Adrenal gland (tissue), 12 donors: ENCODE data around the gene HS3ST5. TPM values are rescaled to one million over a fixed set of nuclear protein-coding genes. Genes with fewer than 3 reads are reported as not detected.
A peak's percentile ranks its signal among the peaks of the same experiment; 100 is the strongest.
"Not testable (repeated sequence)": the region's sequence is repeated elsewhere in the genome, so short reads cannot be mapped to it uniquely, and the experiment has no call there.

ENCODE experiments used
- DNase-seq, 7 donors: peaks; one replicate each; pipeline ENCODE4 v3.0.0-alpha.2; 2019 to 2020
- H3K27ac ChIP-seq, 5 donors: fragments of 200-600 bp; sonication (generic) in 4 of 5; 1 replicate in 3 of 5; 2 replicates in 2 of 5; pipeline versions ENCODE4 v1.5.1 to v1.8.0; 2016 to 2020; ENCODE audit warnings: mild to moderate bottlenecking in 1 of 5
- H3K27me3 ChIP-seq: fragments of 200-600 bp; 2 replicates; pipeline ENCODE4 v1.8.0; 2021
- H3K36me3 ChIP-seq, 2 donors: fragments of 200-600 bp; replicated peaks in 1 of 2; 1 replicate in 1 of 2; 2 replicates in 1 of 2; pipeline versions ENCODE4 v1.5.1 to v1.8.0; 2018 to 2022
- H3K4me1 ChIP-seq, 2 donors: fragments of 200-600 bp; replicated peaks in 1 of 2; 1 replicate in 1 of 2; 2 replicates in 1 of 2; pipeline versions ENCODE4 v1.5.1 to v1.8.0; 2018 to 2021
- H3K4me3 ChIP-seq, 4 donors: fragments of 200-600 bp; sonication (generic) in 3 of 4; one replicate each; pipeline ENCODE4 v1.5.1; 2016 to 2018
- H3K9me3 ChIP-seq, 3 donors: fragments of 200-600 bp; sonication (generic) in 1 of 3; replicated peaks in 1 of 3; 1 replicate in 2 of 3; 2 replicates in 1 of 3; pipeline versions ENCODE4 v1.5.1 to v1.8.0; 2016 to 2021
- CTCF ChIP-seq, 6 experiments: fragments of 450-650 bp in 4 of 6; fragments of 200-600 bp in 2 of 6; sonication (generic) in 1 of 6; IDR thresholded peaks; 1 replicate in 5 of 6; 2 replicates in 1 of 6; pipeline versions ENCODE4 v1.5.1 to v1.8.0; 2016 to 2021; ENCODE audit warnings: antibody characterized with exemption in 6 of 6, mild to moderate bottlenecking in 2 of 6, moderate library complexity in 1 of 6
- POLR2A ChIP-seq, 2 donors: fragments of 450-650 bp; IDR thresholded peaks; one replicate each; pipeline ENCODE4 v1.6.1; 2017; ENCODE audit warnings: antibody characterized with exemption in 2 of 2, mild to moderate bottlenecking in 2 of 2, moderate library complexity in 1 of 2
- WGBS, 4 donors: extraction: QIAGEN DNeasy Blood & Tissue Kit in 2 of 4; methylation state at CpG; one replicate each; pipeline versions ENCODE4 v1.1.5 to v1.1.7; 2013 to 2017; 5-methylcytosine and 5-hydroxymethylcytosine counted together
- intact Hi-C, 2 donors: fragments of 100-400 bp; cut with DNase I; formaldehyde crosslinking; loops; one replicate each; pipeline versions ENCODE4 v1.14.1 to v1.15.0; 2022 to 2023
- polyA plus RNA-seq, 3 donors: library from polyadenylated mRNA; stranded (reverse); fragments of 200-250 nt in 2 of 3; fragments of 350-450 nt in 1 of 3; fragmentation: Illumina TruSeq in 1 of 3; extraction: RNeasy Lipid Tissue Mini Kit (QIAGEN cat#74804) in 1 of 3; gene quantifications; one replicate each; pipeline ENCODE4 v1.2.3, GENCODE V29; 2013 to 2014
- total RNA-seq, 9 donors: library from RNA; depleted of rRNA in 4 of 9; stranded (reverse); fragments of >200 nt in 4 of 9; fragments of 120-200 nt in 1 of 9; fragmentation: NEBNext Ultra II Directional in 1 of 9; extraction: Animal tissue kit (Norgen Biotek cat#: 25700) in 1 of 9; gene quantifications; one replicate each; pipeline versions ENCODE4 v1.1.0 to v1.2.4, GENCODE V29; 2013 to 2023
- donor health status: healthy with polysubstance abuse.
- donor health status: Bipolar disorder and iron deficiency.
- donor health status: DM: yes; HTN: yes; CAD: no.
- donor health status: DM: no; HTN: no; CAD: no.
- donor health status: DM: no; HTN: no; CAD: no.
- donor health status: DM: yes; HTN: yes; CAD: no.

HS3ST5 gene
- total and polyA plus RNA-seq, 12 donors = 0.04 to 0.78 (median 0.24) TPM; not detected in 5

- TF ChIP-seq POLR2A (IDR thresholded peaks at IDR 0.05) = no peak
- TF ChIP-seq CTCF (IDR thresholded peaks at IDR 0.05) = no peak
- Histone ChIP-seq H3K9me3 (no peaks in the 10 kb centered on the region), H3K27ac (no peak overlapping the region), H3K4me1 (no peaks in the 10 kb centered on the region), H3K27me3 (no peaks in the 10 kb centered on the region), H3K36me3 (no peaks in the 10 kb centered on the region), H3K4me3 (no peak overlapping the region)
- intact Hi-C loops = no loop called here
- DNase-seq = no peak
- 88 to 93% (median 93%) methylated on average over 2 of the region's 2 CpGs for WGBS, 4 donors
Measured at GRCh38 chr6:114049367-114049966, 293.4 kb downstream of the HS3ST5 start.

- H3K4me1 ChIP-seq, intact Hi-C loops, H3K27me3 ChIP-seq, H3K9me3 ChIP-seq, DNase-seq, H3K36me3 ChIP-seq, H3K4me3 ChIP-seq, H3K27ac ChIP-seq: not testable (repeated sequence)
- WGBS, 4 donors = 84 to 95% (median 93%) methylated on average over 5 of the region's 5 CpGs
Measured at GRCh38 chr6:114044566-114044965, 298.3 kb downstream of the HS3ST5 start.

GRCh38 chr6:114042267-114043016, 300.4 kb downstream of the HS3ST5 start:
- Histone ChIP-seq H3K27ac (peak overlapping the region in 1 of 5 donors; percentile 28), H3K36me3 (no peaks in the 10 kb centered on the region), H3K4me3 (no peak overlapping the region), H3K4me1 (no peaks in the 10 kb centered on the region), H3K27me3 (no peaks in the 10 kb centered on the region), H3K9me3 (no peaks in the 10 kb centered on the region)
- TF ChIP-seq CTCF (IDR thresholded peaks at IDR 0.05) (no peak), POLR2A (IDR thresholded peaks at IDR 0.05) (no peak)
- 44 to 49% (median 46%) methylated on average over 7 of the region's 7 CpGs for WGBS, 4 donors
- intact Hi-C loops = no loop called here
- DNase-seq = peak in 2 of 7 donors; percentile 15 to 19

- Histone ChIP-seq H3K9me3 (no peaks in the 10 kb centered on the region), H3K4me3 (no peak overlapping the region), H3K27ac (no peak overlapping the region), H3K4me1 (no peaks in the 10 kb centered on the region), H3K27me3 (no peaks in the 10 kb centered on the region), H3K36me3 (no peaks in the 10 kb centered on the region)
- 57 to 61% (median 59%) methylated on average over 2 of the region's 2 CpGs for WGBS, 4 donors
- intact Hi-C loops = no loop called here
- no peak for DNase-seq
- TF ChIP-seq CTCF (IDR thresholded peaks at IDR 0.05) (no peak), POLR2A (IDR thresholded peaks at IDR 0.05) (no peak)
Measured at GRCh38 chr6:114040871-114041270, 302.0 kb downstream of the HS3ST5 start.
